ENCODE data around the gene CRY1. TPM values are rescaled to one million over a fixed set of nuclear protein-coding genes. Genes with fewer than 3 reads are reported as not detected.

CRY1 gene
- total RNA-seq, 1 donor from 2014 or later = 20.6 TPM

DNA sequence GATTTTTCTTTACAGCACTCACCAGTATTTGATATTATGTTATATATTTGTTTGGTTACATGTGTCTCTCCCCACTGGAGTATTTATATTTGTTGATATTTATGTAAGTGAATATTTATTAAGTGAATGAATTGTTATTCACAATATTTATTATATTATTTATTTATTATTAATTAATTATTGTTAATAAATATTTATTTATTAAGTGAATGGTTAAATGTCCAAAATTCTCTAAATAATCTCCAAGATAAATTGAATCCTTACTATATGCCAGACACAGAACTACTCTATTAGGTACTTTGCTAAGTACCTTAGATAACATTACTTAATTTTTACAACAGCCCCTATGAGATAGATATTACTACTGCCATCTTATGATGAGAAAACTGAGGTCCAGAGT, 10.2 kb upstream of the CRY1 start:
- TF ChIP-seq, protein P1, sequence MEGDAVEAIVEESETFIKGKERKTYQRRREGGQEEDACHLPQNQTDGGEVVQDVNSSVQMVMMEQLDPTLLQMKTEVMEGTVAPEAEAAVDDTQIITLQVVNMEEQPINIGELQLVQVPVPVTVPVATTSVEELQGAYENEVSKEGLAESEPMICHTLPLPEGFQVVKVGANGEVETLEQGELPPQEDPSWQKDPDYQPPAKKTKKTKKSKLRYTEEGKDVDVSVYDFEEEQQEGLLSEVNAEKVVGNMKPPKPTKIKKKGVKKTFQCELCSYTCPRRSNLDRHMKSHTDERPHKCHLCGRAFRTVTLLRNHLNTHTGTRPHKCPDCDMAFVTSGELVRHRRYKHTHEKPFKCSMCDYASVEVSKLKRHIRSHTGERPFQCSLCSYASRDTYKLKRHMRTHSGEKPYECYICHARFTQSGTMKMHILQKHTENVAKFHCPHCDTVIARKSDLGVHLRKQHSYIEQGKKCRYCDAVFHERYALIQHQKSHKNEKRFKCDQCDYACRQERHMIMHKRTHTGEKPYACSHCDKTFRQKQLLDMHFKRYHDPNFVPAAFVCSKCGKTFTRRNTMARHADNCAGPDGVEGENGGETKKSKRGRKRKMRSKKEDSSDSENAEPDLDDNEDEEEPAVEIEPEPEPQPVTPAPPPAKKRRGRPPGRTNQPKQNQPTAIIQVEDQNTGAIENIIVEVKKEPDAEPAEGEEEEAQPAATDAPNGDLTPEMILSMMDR (IDR thresholded peaks at IDR 0.05; ENCODE audit: insufficient read depth, low read length, poor library complexity, severe bottlenecking) = no peak
- Histone ChIP-seq H3K36me3 (ENCODE audit: control insufficient read depth, insufficient read depth, low read length) (no peaks in the 10 kb centered on the region), H3K4me3 (ENCODE audit: low read depth, low read length) (no peak overlapping the region), H3K27me3 (ENCODE audit: control insufficient read depth, insufficient read depth, low read length) (no peaks in the 10 kb centered on the region)
- no peak for DNase-seq (ENCODE audit: low read depth)

DNA sequence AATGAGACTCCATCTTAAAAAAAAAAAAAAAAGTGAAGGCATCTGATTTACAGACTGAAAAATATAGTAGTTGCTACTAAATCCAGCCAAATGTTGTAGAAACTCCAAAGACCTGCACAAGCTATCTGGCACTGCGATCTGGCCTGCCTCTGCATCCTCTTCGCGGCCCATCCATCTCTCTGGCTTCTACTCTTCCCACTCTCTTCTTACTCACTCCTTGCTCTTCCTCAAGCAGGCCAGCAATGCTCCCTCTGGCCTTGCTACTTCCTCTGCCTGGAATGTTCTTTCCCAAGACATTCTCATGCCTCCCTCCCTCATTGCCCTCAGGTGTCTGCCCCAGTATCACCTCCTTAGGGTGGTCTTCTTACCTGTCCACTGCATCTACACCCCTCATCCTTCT, 9.7 kb upstream of the CRY1 start:
- H3K27me3 ChIP-seq (ENCODE audit: control insufficient read depth, insufficient read depth, low read length) = no peaks in the 10 kb centered on the region
- DNase-seq (ENCODE audit: low read depth) = no peak
- no peaks in the 10 kb centered on the region for H3K36me3 ChIP-seq (ENCODE audit: control insufficient read depth, insufficient read depth, low read length)
- TF ChIP-seq, protein P1 (IDR thresholded peaks at IDR 0.05; ENCODE audit: insufficient read depth, low read length, poor library complexity, severe bottlenecking) = no peak
- H3K4me3 ChIP-seq (ENCODE audit: low read depth, low read length) = no peak overlapping the region

DNA sequence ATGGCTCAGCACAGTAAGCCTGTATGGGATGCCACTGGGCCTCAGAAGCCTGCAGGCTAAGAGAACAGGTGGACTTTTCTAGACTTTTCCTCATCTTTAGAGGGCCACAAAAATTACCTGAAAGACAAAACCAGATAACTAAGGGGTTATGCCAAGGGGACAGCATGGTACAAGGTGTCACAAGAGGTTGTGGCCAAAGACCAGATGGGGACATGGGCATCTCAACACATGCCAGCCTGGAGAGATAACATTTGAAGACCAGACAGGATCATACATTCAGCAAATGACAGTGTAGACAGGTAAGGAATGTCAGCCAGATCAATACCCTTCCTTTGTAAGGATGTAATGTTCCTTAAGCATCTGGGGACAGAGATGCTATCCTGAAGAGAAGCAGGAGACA, 8.9 kb upstream of the CRY1 start:
- H3K27me3 ChIP-seq (ENCODE audit: control insufficient read depth, insufficient read depth, low read length) = no peaks in the 10 kb centered on the region

DNA sequence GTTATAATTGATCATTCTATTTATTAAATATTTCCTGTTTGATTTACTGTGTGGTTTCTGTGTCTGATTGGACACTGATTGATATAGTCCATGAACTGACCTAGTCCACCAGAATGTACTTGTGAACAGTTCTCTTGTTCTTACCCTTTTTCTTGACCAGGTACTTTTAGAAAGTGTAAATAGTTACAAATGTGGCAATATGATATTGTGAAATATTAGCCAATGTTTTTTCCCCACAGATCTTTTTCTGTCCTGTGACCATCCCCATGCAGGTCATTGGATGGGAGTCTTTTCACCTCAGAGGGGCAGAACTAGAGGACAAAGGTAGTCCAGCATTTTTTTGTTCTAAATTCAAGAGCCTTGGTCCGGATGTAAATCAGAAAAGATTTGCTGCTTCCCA, 8.3 kb upstream of the CRY1 start:
- H3K27me3 ChIP-seq (ENCODE audit: control insufficient read depth, insufficient read depth, low read length) = no peaks in the 10 kb centered on the region
- no peaks in the 10 kb centered on the region for H3K36me3 ChIP-seq (ENCODE audit: control insufficient read depth, insufficient read depth, low read length)
- no peak for DNase-seq (ENCODE audit: low read depth)
- no peak overlapping the region for H3K4me3 ChIP-seq (ENCODE audit: low read depth, low read length)
- TF ChIP-seq, protein P1 (IDR thresholded peaks at IDR 0.05; ENCODE audit: insufficient read depth, low read length, poor library complexity, severe bottlenecking) = no peak

More for the DNA sequence above, 8.9 kb upstream of the CRY1 start:
- Histone ChIP-seq H3K4me3 (ENCODE audit: low read depth, low read length) (no peak overlapping the region), H3K36me3 (ENCODE audit: control insufficient read depth, insufficient read depth, low read length) (no peaks in the 10 kb centered on the region)
- no peak for DNase-seq (ENCODE audit: low read depth)
- TF ChIP-seq, protein P1 (IDR thresholded peaks at IDR 0.05; ENCODE audit: insufficient read depth, low read length, poor library complexity, severe bottlenecking) = no peak

DNA sequence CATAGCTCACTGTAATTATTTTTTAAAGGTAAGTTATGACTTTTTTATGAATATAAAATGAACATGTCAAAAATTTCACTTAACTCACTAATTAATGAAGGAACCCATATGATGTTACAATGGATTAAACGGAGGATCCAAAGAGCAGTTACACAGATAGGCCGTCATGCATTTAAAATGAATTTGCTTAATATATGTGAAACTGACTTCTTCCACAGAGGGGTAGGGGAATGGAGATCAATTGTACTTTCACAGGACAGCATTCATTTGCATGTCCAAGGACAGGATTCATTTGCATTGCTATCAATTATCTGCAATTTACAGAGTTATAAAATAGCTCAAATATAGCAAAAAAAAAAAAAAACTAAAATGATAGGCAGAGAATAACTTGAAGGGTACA, 6.6 kb upstream of the CRY1 start:
- DNase-seq (ENCODE audit: low read depth) = no peak
- Histone ChIP-seq H3K4me3 (ENCODE audit: low read depth, low read length) (no peak overlapping the region), H3K27me3 (ENCODE audit: control insufficient read depth, insufficient read depth, low read length) (no peaks in the 10 kb centered on the region), H3K36me3 (ENCODE audit: control insufficient read depth, insufficient read depth, low read length) (no peaks in the 10 kb centered on the region)
- TF ChIP-seq, protein P1 (IDR thresholded peaks at IDR 0.05; ENCODE audit: insufficient read depth, low read length, poor library complexity, severe bottlenecking) = no peak

DNA sequence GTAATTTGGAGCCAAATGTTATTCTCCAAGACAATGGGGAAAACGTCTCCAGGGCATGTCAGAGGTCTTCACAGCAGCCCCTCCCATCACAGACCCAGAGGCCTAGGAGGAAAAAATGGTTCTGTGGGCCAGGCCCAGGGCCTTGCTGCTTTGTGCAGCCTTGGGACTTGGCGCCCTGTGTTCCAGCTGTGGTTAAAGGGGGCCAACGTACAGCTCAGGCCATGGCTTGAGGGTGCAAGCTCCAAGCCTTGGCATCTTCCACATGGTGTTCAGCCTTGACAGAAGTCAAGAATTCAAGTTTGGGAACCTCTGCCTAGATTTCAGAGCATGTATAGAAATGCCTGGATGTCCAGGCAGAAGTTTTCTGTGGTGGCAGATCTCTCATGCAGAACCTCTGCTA, 3.2 kb upstream of the CRY1 start:
- DNase-seq (ENCODE audit: low read depth) = no peak
- Histone ChIP-seq H3K4me3 (ENCODE audit: low read depth, low read length) (no peak overlapping the region), H3K27me3 (ENCODE audit: control insufficient read depth, insufficient read depth, low read length) (no peaks in the 10 kb centered on the region), H3K36me3 (ENCODE audit: control insufficient read depth, insufficient read depth, low read length) (no peaks in the 10 kb centered on the region)
- TF ChIP-seq, protein P1 (IDR thresholded peaks at IDR 0.05; ENCODE audit: insufficient read depth, low read length, poor library complexity, severe bottlenecking) = no peak
